SKM-1 (cell line): ENCODE measurements around the gene SCG2.

Experiments
- DNase-seq: peaks from one replicate; lab custom pipeline; 2025; ENCODE audit not compliant: unreplicated experiment; lab: John Stamatoyannopoulos, UW

Gene SCG2

DNA sequence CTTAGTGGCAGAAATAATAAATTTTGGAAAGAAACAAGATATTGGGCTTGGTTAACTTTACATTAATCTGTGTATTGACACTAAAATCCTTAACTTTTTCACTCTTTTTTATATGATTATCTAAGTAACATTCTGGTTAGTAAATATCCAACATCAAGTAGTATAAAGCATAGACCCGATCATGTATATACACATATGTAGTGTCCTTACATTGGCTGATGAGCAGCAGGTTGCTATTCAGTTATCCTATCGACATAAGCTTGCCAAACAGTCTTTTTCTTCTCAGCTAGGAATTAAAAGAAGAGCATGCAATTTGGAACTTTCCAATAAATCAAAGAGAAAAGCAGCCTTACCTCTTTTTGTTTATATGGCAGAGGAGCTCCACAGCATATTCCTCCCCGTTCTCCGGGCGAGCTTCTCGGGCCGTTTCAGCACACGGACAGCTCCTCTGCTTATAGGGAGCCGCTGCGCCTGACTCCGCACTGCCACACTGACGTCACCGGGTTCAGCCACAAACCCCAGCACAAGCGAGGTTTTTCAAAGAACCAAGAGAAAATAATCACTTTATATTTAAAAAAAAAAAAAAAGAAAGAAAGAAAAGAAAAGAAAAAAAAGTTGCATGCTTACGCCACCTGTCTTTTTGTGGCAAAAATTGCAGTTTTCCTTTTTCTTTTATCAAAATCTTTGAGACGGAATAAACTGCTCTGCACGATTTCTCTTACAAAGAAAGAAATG is at the start of gene SCG2:
TSS of gene SCG2 (minus strand) at position 430 of the 735 bp plus-strand sequence. CDS start 3,079 bp downstream, outside the sequence.
- DNase-seq: no peak

DNA sequence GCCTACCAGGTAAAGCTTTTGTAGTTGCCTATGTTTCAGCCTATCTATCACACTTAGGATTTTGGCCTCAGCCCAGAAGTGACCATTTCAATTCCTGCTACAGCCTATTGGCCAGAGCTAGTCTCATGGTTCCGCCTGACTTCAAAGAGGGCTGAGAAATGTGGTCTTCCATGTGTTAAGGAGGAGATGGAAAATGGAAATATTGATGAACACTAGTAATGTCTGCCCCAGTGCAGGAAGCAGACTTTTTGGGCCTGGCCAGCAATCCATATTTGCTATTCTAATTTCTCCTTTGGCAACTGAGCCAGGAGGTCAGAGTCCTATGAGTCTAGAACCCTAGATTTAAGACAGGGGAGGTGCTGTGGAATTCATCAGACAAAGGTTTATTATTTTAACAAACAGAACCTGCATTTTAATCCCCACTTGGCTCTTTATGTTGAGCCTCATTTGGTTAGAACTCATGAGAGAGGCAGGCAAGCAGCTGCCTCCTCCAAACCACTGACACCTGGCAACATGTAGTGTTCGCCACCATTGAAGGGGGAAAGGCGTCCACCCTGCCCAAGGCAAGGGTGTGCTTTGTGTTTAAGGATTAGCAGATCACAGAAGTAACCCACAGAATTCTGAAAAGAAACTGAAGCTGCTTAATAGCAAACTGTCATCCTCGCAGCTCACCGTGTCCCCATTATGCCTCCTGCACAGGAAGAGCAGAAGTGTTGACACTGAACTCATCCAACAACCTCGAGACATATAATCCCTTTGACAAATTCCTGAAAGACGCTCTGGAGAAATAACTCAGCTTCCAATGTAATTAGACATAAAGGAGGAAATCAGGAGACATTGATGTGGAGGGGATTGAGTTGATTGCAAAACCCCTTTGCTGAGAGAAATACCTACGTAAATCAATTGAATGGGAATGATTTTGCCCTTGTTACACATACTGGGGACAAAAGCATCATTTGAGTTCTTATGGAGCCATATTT is 47.7 kb upstream of the SCG2 start:
- DNase-seq: no peak

- DNase-seq: no peak
These were observed 46.6 kb upstream of the SCG2 start for GRCh38 chr2:223648755-223649154.

- no peak for DNase-seq
These were observed 45.2 kb upstream of the SCG2 start for GRCh38 chr2:223647258-223647952.

DNA sequence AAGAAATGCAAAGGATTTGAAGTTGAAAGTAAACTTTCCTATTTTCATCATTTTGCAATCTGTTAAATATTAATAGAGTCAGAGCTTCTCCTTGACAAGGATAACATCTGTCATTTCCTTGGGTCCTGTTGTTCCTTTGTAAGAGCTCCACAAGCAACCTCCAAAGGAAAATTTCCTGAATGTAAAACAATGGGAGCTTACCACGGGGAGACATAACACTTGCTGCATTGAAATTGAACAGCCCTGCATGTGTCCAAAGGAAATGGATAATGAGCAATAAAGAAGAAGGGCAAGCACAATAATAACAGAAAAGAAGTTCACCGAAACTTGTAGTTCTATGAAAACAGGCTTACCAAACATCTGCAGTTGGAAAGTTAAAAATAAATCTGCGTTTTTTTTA is 42.0 kb upstream of the SCG2 start:
- DNase-seq: no peak

GRCh38 chr2:223643309-223643708 is 41.1 kb upstream of the SCG2 start:
- no peak for DNase-seq

- peak; percentile 30 for DNase-seq
These were observed 40.3 kb upstream of the SCG2 start for GRCh38 chr2:223642506-223642905.

DNA sequence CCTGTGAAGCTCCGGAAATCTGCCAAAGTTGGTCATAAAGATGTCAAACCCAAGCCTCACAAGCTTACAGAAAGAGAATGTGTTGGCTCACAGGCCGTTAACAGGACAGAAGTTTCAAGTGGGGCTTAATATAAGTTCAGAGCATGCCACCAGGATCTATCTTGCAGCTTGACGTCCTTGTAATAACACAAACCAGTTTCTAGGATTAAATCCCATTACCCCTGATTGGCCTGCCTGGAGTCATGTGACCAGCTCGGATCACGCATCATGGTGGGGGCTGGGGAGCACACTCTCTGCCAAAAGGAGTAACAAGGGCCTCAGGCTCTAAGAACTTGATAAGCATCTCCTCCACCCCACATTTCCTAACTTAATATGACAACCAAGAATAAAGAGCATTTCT is 38.9 kb upstream of the SCG2 start:
- no peak for DNase-seq

GRCh38 chr2:223635080-223635479 is 32.9 kb upstream of the SCG2 start:
- DNase-seq: no peak

DNA sequence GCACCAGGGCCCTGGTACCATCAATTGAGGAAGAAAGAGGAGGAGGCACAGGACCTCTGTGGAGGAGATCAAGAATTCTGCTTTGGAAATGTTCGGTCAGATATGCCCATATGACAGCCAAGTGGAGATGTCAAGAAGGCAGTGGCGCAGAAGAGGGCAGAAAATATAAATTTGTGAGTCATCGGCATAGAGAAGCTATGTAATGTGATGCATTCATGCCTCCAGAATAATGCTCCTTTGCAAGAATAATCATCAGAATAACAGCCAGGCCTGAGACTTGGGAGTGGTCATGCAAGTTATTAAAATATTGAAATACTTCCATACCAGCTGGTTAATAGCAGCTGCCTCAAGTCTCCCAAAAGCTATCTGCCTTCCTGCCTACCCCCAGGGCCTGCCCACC is 32.1 kb upstream of the SCG2 start:
- no peak for DNase-seq

DNA sequence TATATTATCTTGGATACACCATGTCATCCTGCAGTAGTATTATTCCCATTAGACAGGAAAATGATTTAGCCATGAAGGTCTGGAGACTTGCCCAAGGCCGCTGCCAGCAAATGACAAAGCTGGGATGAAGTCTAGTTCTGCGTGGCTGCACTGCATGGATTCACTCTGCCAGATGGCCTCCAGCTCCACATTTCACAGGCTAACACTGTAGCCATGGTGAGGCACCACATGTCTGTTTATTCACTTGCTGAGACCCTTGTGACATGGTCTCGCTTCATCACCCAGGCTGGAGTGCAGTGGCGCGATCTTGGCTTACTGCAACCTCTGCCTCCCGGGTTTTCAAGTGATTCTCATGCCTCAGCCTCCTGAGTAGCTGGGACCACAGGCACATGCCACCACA is 31.5 kb upstream of the SCG2 start:
- no peak for DNase-seq

DNA sequence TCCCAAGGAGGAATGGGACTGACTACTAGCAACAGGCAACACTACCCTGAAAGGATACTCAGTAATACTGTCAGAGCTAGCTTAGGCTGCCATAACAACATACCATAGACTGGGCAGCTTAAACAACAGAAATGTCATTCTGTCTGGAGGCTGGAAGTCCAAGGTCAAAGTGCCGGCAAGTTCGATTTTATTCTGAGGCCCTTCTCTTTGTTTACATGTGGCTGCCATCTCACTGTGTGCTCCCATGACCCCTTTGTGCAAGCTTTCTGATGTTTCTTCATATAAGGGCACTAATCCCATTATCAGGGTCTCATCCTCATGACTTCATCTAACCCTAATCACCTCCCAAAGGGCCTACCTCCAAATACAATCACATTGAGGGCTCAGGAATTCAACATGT is 30.7 kb upstream of the SCG2 start:
- DNase-seq: no peak

DNA sequence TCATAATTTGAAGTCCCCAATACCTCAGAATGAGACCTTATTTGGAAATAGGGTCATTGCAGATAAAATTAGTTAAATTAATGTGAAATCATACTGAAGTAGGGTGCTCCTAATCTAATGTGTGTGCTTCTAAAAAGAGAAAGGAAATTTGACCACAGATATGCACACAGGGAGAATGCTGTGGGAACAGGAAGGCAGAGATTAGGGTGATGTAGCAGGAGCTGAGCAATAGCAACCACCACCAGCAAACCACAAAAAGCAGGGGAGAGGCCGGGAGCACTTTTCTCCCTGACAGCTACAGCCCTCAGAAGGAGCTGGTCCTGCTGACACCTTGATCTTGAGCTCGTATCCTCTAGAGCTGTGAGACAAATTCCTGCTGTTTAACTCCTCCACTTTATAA is 24.6 kb upstream of the SCG2 start:
- DNase-seq: no peak

DNA sequence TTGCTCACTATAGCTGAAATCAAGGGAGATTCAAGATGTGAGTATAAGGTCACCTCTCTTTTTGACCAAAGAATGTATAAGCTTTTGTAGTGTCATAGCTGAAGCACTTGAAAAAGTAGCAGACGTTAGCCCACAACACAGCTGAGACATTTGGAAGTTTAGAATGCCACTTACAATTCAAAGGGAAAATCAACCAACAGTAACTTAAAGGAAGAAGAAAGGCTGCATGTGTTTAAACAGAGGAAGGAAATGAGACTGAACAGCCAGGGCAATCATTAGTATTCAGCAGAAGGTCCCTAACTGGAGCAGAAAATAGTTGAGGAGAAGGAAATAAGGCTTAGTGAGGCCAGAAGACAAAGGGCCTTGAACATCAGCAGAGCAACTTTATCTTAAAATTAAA is 23.5 kb upstream of the SCG2 start:
- no peak for DNase-seq

- no peak for DNase-seq
These were observed 19.7 kb upstream of the SCG2 start for GRCh38 chr2:223621901-223622300.

GRCh38 chr2:223619486-223620129 is 17.4 kb upstream of the SCG2 start:
- no peak for DNase-seq

DNA sequence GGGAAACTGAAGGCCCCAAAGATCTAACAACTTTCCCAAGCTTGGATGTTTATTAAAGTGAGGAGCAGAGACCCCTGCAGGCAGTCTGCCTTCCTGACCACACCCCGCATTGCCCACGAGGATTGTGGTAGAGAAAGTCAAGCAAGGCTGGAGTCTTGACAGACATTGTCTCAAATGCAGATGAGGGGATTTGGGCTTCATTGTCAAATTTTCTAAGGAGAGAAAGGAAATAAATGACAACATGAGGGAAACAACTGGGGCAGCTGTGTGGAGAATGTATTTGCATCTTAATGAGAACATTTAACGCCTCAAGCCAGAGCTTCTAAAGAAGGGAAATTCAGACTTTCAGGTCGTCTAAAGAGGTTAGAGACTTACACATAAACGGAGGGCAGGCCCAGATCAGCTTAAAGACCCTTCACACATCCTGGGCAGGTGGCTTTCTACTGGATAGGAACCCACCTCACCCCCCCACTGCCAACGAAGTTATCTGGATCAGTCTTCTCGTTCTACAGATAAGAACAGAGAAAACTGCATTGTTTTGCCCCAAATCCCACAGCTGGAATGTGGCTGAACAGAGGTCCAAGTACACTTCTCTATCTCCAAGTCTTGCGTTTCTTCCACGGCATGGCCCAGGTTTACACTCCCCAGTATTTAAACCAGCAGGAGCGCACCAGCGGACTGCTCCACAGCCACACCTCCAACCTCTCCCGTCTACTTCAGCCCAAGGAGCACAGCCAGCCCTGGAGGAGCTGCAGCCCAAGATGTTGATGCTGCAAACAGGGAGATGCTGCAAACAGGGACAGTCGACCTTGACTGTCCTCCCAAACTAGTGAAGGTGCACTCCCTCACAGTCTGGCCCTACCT is 16.2 kb upstream of the SCG2 start:
- no peak for DNase-seq

DNA sequence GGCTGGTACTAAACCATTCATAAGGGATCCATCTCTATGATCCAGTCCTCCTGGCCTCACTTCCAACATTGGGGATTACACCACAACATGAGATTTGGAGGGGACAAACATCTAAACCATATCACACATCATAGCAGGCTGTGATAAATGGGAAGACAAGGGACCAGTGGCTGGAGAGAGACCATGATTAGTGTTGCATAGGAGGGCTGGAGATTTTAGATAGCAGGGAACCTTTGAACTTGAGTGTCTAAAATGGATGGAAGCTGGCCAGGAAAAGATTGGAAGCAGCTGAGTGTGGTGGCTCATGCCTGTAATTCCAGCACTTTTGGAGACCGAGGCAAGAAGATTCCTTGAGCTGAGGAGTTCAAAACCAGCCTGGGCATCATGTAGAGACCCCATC is 12.4 kb upstream of the SCG2 start:
- DNase-seq: no peak

GRCh38 chr2:223613017-223613950 is 11.1 kb upstream of the SCG2 start:
- DNase-seq: no peak
